ENCODE data around the gene CACNA1D.

Gene CACNA1D

DNA sequence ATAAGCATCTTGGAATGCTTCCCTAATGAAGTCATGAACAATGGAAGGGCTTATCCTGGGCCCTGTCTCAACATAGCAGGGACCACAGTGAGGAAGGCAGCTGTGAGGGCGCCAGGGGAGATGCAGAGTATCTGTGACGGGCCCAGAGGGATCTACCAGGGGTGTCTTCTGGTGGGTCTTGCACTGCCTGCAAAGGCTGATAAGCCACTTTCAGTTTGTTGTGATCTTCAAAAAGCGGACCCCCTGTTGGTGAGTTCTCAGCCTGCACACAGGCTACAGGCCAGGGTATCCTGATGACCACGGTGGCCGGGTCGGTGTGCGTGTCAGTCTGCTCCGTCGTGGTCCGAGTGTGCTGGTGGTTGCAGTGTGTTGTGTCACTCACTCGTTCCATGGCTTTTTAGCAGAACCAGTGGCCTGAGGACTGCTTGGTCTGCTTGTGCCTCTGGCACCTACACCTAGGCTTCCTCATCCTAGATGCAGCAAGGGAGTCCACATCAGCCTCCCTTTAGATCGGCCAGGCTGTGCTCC lies 305.0 kb downstream of the CACNA1D start:
- DNase-seq, result no peak

DNA sequence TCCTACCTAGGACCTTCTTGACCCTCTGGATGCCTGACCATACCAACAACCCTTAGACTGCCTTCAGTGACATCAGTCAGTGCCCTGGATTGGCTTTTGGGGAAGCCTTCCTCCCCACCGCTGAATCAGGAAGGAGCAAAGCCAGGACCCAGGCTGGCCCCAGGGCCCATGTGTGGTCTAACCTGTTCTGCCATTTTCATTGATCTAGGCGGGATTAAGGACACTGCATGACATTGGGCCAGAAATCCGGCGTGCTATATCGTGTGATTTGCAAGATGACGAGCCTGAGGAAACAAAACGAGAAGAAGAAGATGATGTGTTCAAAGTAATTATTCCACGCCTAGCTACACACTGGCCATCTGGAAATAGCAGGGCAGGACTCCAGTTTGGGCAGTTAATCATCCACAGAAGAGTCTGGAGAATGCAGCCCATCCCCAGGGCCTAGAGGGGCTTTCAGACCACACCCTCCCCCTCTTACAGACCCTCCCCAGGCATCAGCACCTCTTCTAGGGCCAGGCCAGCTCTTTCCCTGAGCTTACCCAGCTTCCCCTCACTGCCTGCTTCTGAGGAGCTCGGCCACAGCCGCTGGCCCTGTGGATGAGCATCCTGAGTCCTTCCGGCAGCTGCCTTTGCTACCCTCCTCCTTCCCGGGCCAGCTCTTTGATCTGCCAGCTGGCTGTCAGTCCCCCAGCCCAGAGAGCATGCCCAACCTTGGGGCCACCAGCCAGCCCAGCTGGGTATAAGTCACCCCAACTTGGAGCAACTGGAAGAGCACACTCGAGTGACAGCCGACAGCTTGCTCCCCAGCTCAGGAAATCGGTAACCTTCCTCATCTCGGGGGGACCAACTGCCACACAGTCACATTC lies 305.9 kb downstream of the CACNA1D start:
- DNase-seq, result no peak

- DNase-seq, result no peak
Observed at GRCh38 chr3:53801319-53801718, 306.9 kb downstream of the CACNA1D start.

DNA sequence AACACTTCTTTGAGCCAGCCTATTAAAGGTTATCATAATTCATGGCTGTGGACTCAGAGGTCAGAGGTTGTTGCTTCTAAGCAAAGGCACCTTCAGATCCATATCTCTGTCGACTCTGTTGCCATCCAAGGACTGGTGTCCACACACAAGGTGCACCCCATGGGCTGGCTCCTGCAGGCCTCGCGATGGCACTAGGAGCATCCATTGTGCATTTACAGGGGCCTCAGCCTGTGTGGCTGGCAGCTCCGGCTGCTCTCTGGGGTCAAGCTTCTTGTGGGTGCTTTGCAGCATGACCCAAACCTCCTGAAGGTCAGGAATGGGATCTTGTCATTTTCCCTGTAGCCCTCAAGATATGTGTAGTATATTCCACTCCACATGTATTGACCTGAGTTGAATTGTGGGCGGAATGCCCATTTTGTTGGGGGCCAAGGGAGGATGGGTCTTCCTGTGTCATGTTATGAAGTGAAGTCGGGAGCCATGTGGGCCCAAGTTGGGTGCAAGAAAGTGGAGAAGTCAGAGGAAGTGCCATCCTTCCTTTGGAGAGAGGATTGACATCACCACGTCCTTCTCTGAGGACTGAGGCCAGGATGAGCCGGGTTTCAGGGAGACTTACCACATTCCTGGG lies 308.0 kb downstream of the CACNA1D start:
- DNase-seq, result no peak

DNA sequence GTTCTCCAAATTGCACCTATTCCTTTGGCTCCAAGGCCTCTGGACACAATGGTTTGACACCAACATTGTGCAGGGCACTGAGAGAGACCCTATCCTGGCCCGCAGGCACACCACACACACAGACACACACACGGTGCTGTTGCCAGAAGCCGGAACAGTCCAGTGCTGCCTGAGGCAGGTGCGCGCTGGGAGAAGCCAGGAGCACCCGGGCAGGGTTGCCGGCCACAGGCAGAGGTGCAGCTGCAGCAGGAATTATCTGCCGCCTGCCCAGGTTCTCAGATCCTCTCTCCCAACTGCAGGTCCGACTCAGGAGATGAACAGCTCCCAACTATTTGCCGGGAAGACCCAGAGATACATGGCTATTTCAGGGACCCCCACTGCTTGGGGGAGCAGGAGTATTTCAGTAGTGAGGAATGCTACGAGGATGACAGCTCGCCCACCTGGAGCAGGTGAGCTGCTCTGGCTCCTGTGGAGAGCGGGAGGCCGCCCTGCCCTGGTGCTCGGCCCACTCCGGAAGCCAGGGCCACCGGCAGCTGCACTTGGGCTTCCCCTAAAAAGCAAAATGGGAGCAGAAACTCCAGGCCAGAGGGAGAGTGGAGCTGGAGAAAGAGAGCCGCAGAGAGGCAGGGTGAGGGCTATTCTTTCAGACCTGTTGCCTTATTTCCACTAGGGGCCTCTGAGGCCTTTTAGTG lies 308.9 kb downstream of the CACNA1D start:
- no peak for DNase-seq

- no peak for DNase-seq
Observed at GRCh38 chr3:53803816-53804695, 309.6 kb downstream of the CACNA1D start.

DNA sequence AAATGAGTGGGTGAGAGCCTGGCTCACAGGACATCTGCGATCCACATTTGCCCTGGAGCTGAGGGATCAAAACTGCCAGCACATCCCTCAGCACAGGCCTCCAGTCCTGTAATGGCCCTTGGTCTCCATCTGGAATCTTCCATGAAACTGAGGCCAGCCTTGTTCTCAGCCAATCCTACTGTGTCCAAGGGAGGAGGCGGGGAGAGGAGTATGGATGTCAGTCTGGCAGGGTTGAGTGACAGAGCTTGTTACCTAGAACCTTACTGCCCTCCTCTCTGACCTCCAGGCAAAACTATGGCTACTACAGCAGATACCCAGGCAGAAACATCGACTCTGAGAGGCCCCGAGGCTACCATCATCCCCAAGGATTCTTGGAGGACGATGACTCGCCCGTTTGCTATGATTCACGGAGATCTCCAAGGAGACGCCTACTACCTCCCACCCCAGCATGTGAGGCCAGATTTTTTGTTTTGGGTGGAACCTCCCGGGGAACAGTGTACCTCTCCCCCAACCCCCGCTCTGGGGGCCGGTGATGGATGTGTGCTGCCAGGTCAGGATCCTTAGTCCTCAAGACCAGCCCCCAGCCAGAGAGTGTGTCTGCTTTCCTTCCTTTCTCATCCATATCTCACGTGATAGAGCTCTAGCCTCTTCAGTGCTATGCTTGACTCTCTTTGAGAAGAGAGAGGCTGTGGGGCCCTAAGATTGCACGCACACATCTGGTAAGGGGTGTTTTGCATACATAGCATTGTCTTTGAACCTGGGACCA lies 310.5 kb downstream of the CACNA1D start:
- no peak for DNase-seq

DNA sequence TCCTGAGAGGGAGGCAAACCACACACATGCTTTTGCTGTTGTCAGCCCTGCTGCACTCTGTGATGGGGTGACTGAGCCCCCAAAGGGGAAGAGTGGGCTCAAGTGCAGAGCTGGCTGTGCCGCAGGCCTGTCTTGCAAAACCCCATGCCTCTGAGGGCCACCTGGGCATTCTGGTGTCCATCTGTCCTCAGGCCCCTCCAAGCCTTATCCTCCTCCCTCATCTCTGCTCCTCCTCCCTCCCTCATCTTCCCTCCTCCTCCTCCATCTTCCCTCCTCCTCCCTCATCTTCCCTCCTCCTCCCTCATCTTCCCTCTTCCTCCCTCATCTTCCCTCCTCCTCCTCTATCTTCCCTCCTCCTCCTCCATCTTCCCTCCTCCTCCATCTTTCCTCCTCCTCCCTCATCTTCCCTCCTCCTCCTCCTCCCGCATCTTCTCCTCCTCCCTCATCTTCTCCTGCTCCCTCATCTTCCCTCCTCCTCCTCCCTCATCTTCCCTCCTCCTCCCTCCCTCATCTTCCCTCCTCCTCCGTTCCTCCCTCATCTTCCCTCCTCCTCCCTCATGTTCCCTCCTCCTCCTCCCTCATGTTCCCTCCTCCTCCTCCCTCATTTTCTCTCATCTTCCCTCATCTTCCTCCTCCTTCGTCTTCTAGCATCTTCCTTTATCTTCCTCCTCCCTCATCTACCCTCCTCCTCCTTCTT lies 311.2 kb downstream of the CACNA1D start:
- DNase-seq, result no peak

- DNase-seq, result no peak
Observed at GRCh38 chr3:53806182-53807116, 312.0 kb downstream of the CACNA1D start.

- no peak for DNase-seq
Observed at GRCh38 chr3:53807117-53807810, 312.9 kb downstream of the CACNA1D start.

- no peak for DNase-seq
Observed at GRCh38 chr3:53808496-53808895, 314.1 kb downstream of the CACNA1D start.

DNA sequence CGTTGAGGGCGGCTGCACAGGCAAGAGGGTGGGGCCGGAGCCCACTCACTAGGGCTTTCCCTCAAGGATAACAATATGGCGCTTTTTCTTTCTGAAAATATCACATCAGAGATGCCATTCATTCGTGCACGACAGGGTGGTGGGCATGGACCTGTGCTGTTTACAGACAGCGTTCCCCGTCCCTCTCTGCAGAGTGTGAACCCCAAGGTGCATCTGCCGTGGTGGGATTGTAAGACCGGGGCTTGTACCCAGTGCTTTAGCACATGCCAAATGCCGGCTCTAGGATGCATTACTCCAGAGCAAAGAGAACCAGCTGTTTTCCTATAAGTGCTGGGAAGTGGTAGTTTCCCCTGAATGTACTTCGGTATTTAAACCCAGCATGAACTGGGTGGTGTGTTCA lies 314.9 kb downstream of the CACNA1D start:
- DNase-seq, result no peak

GRCh38 chr3:53809764-53810400 lies 315.5 kb downstream of the CACNA1D start:
- no peak for DNase-seq

GRCh38 chr3:53811143-53811927 lies 316.9 kb downstream of the CACNA1D start:
- DNase-seq, result no peak

- DNase-seq, result no peak
Observed at GRCh38 chr3:53812434-53812833, 318.0 kb downstream of the CACNA1D start.

DNA sequence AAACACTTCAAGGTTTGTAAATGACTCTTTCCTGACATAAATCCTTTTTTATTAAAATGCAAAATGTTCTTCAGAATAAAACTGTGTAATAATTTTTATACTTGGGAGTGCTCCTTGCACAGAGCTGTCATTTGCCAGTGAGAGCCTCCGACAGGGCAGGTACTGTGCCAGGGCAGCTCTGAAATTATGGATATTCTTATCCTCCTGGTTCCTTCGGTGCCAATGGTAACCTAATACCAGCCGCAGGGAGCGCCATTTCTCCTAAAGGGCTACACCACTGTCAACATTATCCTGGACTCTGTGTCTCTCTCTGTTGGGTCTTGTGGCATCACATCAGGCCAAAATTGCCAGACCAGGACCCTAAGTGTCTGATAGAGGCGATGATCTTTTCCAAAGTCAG lies 318.8 kb downstream of the CACNA1D start:
- DNase-seq, result no peak

GRCh38 chr3:53813876-53814275 lies 319.5 kb downstream of the CACNA1D start:
- no peak for DNase-seq

DNA sequence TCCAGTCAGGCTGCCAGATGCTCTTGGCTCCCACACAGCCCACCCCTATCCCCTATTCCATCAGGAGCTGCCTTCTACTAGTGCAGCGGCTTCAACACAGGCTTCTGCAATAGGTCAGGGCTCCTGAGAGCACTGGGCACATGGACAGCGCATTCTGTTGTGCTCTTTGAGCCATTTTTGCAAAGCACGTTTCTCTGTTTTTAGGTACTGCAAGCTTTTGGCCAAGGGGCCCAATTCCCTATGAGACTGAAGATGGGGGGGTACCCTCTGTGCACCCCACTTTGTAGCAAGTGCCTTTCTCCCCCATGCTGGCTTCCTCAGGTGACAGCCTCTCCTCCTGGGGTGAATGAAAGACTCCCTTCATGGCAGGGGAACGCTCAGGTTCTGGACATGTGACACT lies 320.7 kb downstream of the CACNA1D start:
- DNase-seq, result no peak

All from stimulated activated naive CD4-positive, alpha-beta T cell (primary cell).